OCI-LY7 (cell line): Measurements from ENCODE around the gene ZNRF1. TPM values are rescaled to one million over a fixed set of nuclear protein-coding genes. Genes with fewer than 3 reads are reported as not detected.

ENCODE experiments used
- BruUV-seq: library from RNA; stranded (reverse); fragments of 400-500 nt; replicated peaks from 2 replicates; lab custom pipeline; 2021; lab: Mats Ljungman, UMichigan
- CTCF ChIA-PET: fragments of 300-600 bp; sonication (Branson Sonifier 250); formaldehyde crosslinking; loops from one replicate; lab custom pipeline; 2022; ENCODE audit warnings: antibody characterized with exemption; ENCODE audit not compliant: unreplicated experiment; lab: Charles Lee
- POLR2A ChIA-PET: fragments of 300-600 bp; sonication (Branson Sonifier 250); formaldehyde crosslinking; loops from one replicate; lab custom pipeline; 2022; ENCODE audit warnings: antibody characterized with exemption; lab: Charles Lee
- DNase-seq: peaks from one replicate; pipeline ENCODE4 v3.0.0-alpha.2; 2015; ENCODE audit warnings: low spot score
- H2AFZ ChIP-seq: fragments of 200-600 bp; sonication (generic), shearing (Covaris generic); 2 replicates; pipeline ENCODE4 v1.6.1; 2014; ENCODE audit warnings: mild to moderate bottlenecking, antibody characterized with exemption, low read length, moderate library complexity
- H3K27ac ChIP-seq: fragments of 200-600 bp; sonication (generic); 2 replicates; pipeline ENCODE4 v1.5.1; 2014; ENCODE audit warnings: mixed run types, low read depth, mild to moderate bottlenecking, moderate library complexity, low read length, inconsistent platforms; ENCODE audit not compliant: poor library complexity, severe bottlenecking
- H3K36me3 ChIP-seq: fragments of 200-600 bp; sonication (generic); 2 replicates; pipeline ENCODE4 v1.6.1; 2014; ENCODE audit warnings: mild to moderate bottlenecking, antibody characterized with exemption, low read length, moderate library complexity, mixed read lengths; ENCODE audit not compliant: insufficient read depth
- H3K4me1 ChIP-seq: fragments of 200-600 bp; sonication (generic); 2 replicates; pipeline ENCODE4 v1.5.1; 2014; ENCODE audit warnings: mild to moderate bottlenecking, low read length; ENCODE audit not compliant: insufficient read depth, poor library complexity, severe bottlenecking
- H3K4me2 ChIP-seq: fragments of 200-600 bp; sonication (generic); 2 replicates; pipeline ENCODE4 v1.6.1; 2014; ENCODE audit warnings: mild to moderate bottlenecking, low read length
- H3K4me3 ChIP-seq: fragments of 200-600 bp; sonication (generic); 2 replicates; pipeline ENCODE4 v1.5.1; 2014; ENCODE audit warnings: mild to moderate bottlenecking, low read depth, low read length; ENCODE audit not compliant: poor library complexity, severe bottlenecking
- H3K79me2 ChIP-seq: fragments of 200-600 bp; sonication (generic); 2 replicates; pipeline ENCODE4 v1.6.1; 2016; ENCODE audit warnings: low read depth, mild to moderate bottlenecking, low read length, moderate library complexity, mixed read lengths; ENCODE audit not compliant: insufficient read depth
- H3K9me2 ChIP-seq: fragments of 200-600 bp; sonication (generic); 2 replicates; pipeline ENCODE4 v1.6.1; 2016; ENCODE audit warnings: mild to moderate bottlenecking, low read length, mixed read lengths; ENCODE audit not compliant: insufficient read depth
- H3K9me3 ChIP-seq: fragments of 200-600 bp; sonication (generic); 2 replicates; pipeline ENCODE4 v1.6.1; 2014; ENCODE audit warnings: mild to moderate bottlenecking, mixed run types, low read length, mixed read lengths
- H4K20me1 ChIP-seq: fragments of 200-600 bp; sonication (generic); 2 replicates; pipeline ENCODE4 v1.6.1; 2014; ENCODE audit warnings: mild to moderate bottlenecking, antibody characterized with exemption, low read length, moderate library complexity, mixed read lengths; ENCODE audit not compliant: insufficient read depth
- EZH2phosphoT487 ChIP-seq: fragments of 200-600 bp; sonication (generic); IDR thresholded peaks from 2 replicates; pipeline ENCODE4 v1.6.1; 2018; ENCODE audit warnings: low read depth, borderline replicate concordance, mild to moderate bottlenecking, mixed run types, antibody characterized with exemption, low read length, moderate library complexity, mixed read lengths
- intact Hi-C: fragments of 100-400 bp; cut with micrococcal nuclease; formaldehyde crosslinking; loops from one replicate; pipeline ENCODE4 v1.10.0; 2022; ENCODE audit not compliant: unreplicated experiment
- total RNA-seq, 2 experiments: library from RNA; depleted of rRNA in 1 of 2; stranded (reverse); fragments of >200 nt in 1 of 2; shearing (Covaris generic) in 1 of 2; gene quantifications; 2 replicates each; pipeline ENCODE4 v1.2.3, GENCODE V29; 2014 to 2022
- TF ChIP-seq, protein P1 (sequence below): fragments of 200-600 bp; sonication (generic); conservative IDR thresholded peaks from 2 replicates; pipeline ENCODE4 v1.5.1; 2014; ENCODE audit warnings: mild to moderate bottlenecking, antibody characterized with exemption, low read length, moderate library complexity, mixed read lengths

The ZNRF1 gene
- total RNA-seq, 2 experiments from 2014 or later, result 11.8 to 23.7 TPM

GRCh38 chr16:75066861-75067447 is 68.1 kb downstream of the ZNRF1 start:
- Histone ChIP-seq H4K20me1 (no peaks in the 10 kb centered on the region; the same call in 1 of the 2 replicates), H3K79me2 (no peaks in the 10 kb centered on the region), H3K36me3 (no peaks in the 10 kb centered on the region), H3K4me1 (no peaks in the 10 kb centered on the region), H3K27ac (no peak overlapping the region), H2AFZ (no peak overlapping the region), H3K9me3 (no peaks in the 10 kb centered on the region), H3K4me3 (no peak overlapping the region), H3K4me2 (no peak overlapping the region), H3K9me2 (no peaks in the 10 kb centered on the region)
- TF ChIP-seq, protein P1, sequence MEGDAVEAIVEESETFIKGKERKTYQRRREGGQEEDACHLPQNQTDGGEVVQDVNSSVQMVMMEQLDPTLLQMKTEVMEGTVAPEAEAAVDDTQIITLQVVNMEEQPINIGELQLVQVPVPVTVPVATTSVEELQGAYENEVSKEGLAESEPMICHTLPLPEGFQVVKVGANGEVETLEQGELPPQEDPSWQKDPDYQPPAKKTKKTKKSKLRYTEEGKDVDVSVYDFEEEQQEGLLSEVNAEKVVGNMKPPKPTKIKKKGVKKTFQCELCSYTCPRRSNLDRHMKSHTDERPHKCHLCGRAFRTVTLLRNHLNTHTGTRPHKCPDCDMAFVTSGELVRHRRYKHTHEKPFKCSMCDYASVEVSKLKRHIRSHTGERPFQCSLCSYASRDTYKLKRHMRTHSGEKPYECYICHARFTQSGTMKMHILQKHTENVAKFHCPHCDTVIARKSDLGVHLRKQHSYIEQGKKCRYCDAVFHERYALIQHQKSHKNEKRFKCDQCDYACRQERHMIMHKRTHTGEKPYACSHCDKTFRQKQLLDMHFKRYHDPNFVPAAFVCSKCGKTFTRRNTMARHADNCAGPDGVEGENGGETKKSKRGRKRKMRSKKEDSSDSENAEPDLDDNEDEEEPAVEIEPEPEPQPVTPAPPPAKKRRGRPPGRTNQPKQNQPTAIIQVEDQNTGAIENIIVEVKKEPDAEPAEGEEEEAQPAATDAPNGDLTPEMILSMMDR, result no peak
- no peak for TF ChIP-seq EZH2phosphoT487
- ChIA-PET CTCF (no interaction called here), POLR2A (interaction anchor here (0.5 to 0.7 kb wide), 2 partner anchors 16 to 96 kb away, joined by 3 read pairs; no protein-coding TSS in a partner anchor)
- no peak for DNase-seq
- intact Hi-C loops, result no loop called here
- no TSS peak for BruUV-seq

DNA sequence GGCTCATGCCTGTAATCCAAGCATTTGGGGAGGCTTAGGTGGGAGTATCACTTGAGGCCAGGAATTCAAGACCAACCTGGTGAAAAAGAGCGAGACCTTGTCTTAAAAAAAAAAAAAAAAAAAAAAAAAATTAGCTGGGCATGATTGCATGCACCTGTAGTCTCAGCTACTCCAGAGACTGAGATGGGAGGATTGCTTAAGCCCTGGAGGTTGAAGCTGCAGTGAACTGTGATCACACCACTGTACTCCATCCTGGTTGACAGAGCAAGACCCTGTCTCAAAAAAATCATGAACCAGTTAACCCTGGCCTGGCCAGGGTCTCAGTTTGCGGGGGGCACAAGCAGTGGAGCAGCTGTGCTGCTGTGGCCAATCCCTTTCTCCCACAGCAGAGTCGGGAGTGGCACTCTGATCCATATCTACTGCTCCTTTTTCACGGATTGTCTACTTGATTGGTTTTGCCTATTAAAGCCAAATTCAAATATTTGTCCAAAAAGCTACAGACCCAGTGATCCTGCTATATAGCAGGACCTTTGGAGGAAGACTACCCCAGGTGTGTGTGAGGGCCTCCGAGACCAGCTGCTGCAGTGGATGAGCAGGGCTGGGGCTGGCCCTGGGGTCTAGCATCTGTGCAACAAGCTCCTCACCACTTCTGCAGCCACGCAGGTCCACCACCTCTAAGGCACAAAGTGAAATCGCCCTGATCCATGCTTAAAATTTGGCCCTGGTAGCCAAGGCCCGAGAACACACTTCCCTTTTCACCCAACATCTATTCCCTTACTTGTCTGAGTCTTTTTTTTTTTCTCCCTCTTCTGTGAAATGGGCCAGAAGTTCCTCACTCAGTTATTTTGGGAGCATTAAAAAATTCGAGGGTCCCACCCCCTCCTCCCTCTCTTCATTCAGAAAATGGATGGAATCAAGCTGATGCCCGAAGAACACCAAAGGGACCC is 69.5 kb downstream of the ZNRF1 start:
- no TSS peak for BruUV-seq
- DNase-seq, result peak; percentile 4
- H3K79me2 ChIP-seq, result no peaks in the 10 kb centered on the region

More for the DNA sequence above, 69.5 kb downstream of the ZNRF1 start:
- Histone ChIP-seq H4K20me1 (no peaks in the 10 kb centered on the region; the same call in 1 of the 2 replicates), H3K36me3 (no peaks in the 10 kb centered on the region), H2AFZ (no peak overlapping the region), H3K9me3 (no peaks in the 10 kb centered on the region), H3K27ac (no peak overlapping the region), H3K4me2 (no peak overlapping the region), H3K9me2 (no peaks in the 10 kb centered on the region), H3K4me1 (no peaks in the 10 kb centered on the region), H3K4me3 (no peak overlapping the region)
- ChIA-PET CTCF (interaction anchor here (0.5 to 0.6 kb wide), 2 partner anchors 60 to 165 kb away, joined by 3 to 7 read pairs; no protein-coding TSS in a partner anchor), POLR2A (interaction anchor here (0.6 to 1.5 kb wide), 7 partner anchors 11 to 1732 kb away, joined by 3 to 4 read pairs (median 3); no protein-coding TSS in a partner anchor)
- TF ChIP-seq, protein P1, result no peak
- TF ChIP-seq EZH2phosphoT487, result no peak
- intact Hi-C loops, result no loop called here
